RKO (cell line): ENCODE data around the gene SLC7A5.
"Not testable (repeated sequence)": the region's sequence is repeated elsewhere in the genome, so short reads cannot be mapped to it uniquely, and the experiment has no call there.

Experiments
- DNase-seq: peaks from one replicate; pipeline ENCODE4 v3.0.0-alpha.2; 2016; ENCODE audit warnings: low spot score

The SLC7A5 gene

DNA sequence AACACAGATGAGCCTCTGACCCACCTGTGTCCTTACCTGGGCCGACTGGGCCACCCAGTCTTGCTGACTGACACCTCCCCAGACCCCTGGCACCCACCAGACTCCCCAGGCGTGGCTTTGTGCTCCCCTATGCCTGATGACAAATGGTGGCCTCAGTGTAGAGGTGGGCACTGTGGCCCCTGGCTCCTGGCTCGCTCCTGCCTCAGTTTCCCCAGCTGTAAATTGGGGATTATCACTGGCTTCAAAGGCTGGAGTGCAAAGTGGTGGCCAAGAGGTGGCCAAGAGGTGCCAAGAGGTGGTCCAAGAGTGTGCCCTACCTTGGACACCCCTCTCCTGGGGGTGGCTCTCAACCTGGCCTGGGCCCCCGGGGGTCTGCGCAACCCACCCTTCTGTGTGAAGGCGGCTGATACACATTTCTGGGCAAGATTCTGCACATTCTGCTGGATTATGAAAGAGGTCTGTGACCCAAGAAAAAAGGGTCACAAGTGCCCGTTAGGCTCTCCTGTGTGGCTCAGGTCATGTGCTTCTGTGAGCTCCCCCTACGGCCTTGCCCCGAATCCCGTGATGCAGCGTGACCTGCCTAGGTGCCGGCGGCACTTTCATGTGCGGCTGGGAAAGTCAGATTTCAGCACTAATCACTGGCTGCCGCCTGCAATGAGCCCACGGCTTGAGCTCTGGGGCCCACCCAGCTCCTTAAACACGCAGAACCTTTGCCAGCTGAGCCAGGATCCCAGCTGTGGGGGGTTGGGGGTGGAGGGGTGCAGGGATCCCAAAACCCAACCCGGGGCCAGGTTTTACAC is 7.8 kb downstream of the SLC7A5 start:
- DNase-seq, result not testable (repeated sequence)

DNA sequence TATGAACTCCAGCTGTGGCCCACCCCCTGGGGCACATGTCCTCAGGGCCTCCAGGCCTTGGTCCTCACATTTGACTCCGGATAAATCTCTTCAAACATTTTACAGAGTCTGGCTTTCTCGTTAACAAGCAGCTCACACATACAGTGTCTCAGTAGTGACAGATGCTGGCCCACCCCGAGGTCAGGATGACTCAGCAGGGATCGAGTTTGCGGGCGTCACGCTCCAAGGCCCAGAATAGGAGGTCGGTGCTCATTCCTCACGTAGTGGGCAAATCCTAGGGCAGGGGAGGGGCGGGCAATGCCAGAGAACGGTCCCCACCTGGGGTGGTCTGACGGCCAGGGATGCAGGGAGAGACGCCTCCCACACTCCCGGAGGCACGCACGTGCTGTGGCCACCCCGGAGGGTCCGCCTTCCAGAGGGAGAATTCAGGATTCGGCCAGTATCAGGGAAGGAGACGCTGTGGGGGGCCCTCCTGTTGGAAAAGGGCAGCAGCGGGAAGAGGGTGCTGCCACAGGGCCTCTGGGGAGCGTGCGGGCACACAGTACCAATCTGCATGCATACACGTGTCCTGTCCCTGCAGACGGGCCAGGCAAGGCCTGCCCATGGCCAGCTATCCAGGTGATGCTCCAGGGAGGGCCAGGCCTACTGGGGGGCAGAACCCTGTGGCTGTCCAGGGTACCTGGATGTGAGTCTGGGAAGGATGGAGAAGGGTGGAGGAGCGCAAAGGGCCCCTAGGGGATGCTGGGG is 8.6 kb downstream of the SLC7A5 start:
- peak; percentile 22 for DNase-seq

DNA sequence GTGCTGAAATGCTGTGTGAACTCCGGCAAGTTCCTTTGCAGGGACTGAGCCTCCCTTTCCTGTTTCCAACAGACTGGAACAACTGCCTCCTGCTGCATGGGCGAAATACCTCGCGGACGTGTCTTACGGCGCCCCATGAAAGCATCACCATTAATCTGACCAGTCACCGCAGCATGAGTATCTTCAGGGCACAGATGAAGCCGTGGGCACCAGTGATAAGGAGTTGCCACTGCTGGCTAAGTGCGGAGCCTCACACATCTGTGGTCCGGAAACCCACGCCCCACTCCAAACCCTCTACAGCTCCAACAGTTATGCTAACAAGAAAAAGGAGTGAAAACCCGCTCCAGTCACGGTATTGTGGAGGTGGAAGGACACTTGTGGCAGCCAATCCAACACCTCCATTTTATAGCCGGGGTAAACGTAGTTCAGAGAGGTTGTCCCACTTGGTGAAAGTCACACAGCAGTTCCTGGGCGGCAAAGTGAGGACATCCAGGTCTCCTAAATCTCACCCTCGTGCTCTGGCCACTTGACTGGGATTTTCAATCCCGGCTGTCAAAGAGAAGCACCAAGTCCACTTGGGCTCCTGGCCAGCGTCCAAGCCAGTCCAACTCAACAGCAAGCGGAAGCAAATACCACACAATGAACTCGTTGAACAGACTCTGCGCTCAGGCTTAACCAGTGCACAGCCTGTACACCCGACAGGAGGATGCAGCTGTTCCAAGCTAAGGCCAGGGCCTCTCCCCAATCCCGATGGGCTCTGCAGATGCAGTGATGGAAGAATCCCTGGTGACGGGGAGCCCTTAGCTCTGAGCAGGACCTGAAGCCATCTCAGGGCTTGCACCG is 10.9 kb downstream of the SLC7A5 start:
- not testable (repeated sequence) for DNase-seq

DNA sequence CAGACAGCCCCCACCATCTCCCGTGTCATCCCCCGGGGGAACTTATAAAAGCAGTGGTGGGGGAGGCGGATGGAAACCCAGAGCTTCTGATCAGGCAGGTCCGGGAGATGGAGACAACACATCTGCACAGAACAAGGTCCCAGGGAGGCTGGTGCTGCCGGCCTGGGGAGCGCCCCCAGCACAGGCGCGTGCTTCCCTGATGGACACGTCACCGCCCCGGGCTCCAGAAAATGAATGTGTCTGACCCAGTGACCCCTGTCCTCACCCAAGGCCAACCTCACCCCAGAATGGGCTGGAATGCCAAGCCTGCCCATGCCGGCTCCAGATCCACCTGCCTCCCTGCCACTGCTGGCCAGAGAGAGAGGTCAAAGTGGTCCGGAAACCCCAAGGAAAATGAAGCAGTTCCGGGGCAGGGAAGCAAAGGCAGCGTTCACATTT is 12.5 kb downstream of the SLC7A5 start:
- no peak for DNase-seq

DNA sequence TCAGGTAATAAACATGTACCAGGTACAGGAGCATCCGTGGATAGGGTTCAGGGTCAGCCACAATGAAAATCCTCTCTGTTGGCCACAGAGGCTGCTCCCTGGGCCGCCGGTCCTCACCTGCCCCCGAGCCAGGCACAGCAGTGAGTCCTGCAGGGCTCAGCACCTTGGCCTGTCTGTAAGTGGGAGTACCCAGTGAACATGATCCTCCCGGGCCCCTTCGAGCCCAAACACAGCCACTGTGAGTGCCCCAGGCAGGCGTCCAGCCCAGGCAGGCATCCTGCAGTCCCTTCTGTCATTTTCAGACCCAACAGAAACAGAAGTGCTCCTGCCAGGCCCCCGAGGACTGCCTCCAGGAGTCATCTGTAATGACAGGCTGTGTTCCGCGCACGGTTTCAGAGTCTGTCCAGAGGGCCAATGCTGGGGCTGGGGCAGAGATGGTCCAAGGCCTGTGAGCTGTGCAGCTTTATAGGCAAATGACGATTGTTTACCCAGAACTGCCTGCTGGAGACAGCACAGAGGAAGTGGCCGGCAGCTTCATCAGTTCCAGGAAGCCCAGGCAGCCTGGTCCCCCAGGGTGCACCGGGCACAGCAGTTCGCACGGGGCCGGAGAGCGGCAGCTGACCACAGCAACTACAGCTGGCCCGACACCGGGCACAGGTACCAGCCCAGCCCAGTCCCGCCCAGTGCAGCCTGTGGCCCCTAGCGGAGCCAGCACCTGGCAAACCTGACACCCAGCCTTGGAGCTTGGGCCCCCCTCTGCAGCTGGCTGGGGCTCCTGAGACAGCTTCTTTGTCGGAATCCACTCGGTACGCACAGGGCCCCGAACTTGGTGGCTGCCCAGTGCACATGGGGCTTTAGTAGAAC is 13.2 kb downstream of the SLC7A5 start:
- DNase-seq, result no peak

DNA sequence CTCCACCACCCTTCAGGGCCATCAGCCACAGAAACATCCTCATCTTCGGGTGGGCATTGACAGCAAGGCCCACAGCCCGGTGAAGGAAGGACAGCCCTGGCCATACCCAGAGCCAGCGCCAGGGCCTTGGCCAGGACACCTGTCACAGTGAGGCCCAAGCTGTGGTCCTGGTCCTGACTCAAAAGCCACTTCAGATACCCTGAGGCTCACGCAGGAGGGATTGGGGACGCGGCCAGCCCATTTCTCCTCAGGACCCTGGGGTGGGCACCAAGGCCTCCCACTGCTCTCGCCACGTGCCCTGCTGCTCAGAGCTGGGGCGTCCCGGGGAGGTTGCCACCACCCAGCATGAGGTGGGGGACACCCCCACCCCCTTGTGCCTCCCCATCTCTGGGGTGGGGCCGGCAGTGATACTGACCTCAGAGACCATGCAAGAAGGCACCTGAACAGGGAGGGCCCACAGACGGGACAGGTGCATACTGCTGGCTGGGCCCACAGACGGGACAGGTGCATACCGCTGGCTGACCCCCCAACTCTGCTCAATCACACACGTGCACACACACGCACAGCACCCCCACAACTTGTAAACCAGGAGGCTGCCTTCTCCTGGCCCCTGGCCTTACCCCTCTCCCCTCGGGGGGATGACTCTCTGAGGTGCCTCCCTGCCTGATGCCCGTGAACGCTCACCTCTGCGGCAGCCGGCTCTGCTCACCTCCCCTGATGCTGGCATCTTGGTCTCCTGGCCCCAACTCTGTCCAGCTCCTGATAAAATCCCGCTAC is 14.2 kb downstream of the SLC7A5 start:
- no peak for DNase-seq

DNA sequence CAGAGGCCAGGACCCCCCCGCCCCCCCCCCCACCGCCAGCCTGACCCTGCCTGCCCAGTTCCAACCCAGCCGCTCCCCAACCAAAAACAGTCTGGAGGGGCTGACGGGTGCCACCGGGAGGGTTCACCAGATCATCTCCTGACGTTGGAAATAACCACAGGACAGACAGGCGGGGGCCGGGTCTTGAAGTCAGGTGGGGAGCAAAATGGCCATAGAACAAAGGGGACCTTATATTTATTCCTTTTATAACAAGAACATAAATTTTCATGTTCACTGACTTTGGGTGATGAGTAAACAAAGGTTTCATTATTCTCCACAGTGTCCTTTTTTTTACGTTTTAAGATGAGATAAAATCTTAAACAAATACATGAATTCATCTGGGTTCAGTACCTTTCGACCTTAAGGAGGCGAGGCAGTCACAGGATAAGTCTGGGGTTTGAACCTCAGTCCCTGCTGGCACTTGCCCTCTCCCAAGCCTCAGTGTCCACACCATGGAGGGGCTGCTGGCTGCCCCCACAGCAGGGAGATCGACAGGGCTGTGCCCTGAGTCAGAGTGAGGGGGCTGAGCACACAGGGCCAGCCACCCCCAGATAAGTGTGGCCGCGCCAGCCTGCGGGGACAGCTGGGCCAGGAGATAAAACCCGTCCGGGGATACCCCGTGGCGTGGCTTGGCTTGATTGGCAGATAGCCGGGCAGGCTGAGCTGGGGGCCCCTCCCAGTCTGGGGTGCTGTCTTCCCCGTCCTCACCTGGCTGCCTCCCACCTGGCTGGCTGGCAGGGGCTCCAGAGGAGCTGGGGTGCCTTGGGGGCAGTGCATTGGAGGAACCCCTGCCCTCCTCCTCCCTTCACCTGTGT is 15.0 kb downstream of the SLC7A5 start:
- DNase-seq, result no peak

DNA sequence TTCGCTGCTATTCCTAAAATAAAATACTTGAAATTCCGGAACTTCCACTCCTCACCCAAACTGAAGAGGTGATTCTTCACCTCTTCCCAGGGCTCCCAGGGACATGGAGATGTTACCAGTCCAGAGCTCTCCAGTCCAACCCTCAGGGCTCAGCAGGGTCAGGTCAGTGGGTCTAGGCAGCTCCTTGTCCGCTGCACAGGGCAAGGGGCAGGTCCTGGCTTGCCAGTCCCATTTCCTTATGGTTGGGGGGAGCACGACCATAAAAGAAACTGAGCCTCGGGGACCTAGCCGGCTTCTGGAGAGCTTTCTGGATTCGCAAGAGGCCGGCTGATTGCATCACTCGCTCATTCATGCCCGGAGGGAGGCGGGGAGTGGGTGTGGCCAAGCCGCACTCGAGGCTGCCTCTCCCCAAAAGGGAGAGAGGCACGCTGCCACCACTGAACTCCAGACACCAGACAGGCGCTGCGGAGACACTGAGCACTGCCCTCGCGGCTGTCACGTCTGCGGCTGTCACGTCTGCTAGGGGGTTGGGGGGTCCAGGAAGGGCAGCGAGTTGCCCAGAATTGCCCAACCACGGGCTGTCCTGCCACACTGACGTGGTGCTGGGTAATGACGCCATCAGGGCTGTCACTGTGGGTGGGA is 15.8 kb downstream of the SLC7A5 start:
- peak; percentile 32 for DNase-seq

DNA sequence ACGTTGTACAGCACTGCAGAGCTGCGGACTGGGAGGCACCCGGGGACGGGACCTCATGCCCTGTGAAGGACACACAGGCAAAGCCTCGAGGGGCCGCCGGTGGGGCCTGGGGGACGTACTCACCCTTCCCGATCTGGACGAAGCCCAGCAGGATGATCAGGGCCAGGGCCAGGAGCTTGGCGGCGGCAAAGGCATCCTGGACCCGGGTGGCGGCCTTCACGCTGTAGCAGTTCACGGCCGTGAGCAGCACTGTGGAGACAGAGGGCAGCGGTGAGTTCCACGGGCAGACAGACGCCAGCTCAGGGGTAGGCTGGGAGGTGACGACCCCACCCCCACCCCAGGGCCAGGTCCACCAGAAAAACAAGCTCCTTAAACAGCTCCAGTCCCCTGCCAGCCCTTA is 17.7 kb downstream of the SLC7A5 start:
- no peak for DNase-seq

DNA sequence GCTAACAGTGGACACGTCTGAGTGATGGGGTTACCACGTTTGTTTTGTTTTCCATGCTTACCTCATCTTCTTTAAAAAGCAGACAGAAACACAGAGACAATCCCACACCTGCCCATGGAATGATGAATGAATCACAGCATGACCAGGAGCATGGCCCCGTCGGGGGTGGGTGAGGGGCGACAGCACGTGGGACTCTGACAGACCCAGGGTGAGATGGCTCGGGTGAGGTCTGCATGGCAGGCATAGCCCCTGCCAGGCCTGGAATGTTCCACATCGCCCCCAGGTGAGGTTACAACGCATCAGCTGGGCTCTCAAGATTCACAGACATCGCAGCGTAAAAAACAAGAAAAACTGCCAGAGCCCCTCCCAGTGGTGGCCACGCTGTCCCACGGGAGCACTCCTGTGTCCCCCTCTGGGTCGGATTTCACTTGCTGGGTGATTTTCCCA is 18.1 kb downstream of the SLC7A5 start:
- no peak for DNase-seq

DNA sequence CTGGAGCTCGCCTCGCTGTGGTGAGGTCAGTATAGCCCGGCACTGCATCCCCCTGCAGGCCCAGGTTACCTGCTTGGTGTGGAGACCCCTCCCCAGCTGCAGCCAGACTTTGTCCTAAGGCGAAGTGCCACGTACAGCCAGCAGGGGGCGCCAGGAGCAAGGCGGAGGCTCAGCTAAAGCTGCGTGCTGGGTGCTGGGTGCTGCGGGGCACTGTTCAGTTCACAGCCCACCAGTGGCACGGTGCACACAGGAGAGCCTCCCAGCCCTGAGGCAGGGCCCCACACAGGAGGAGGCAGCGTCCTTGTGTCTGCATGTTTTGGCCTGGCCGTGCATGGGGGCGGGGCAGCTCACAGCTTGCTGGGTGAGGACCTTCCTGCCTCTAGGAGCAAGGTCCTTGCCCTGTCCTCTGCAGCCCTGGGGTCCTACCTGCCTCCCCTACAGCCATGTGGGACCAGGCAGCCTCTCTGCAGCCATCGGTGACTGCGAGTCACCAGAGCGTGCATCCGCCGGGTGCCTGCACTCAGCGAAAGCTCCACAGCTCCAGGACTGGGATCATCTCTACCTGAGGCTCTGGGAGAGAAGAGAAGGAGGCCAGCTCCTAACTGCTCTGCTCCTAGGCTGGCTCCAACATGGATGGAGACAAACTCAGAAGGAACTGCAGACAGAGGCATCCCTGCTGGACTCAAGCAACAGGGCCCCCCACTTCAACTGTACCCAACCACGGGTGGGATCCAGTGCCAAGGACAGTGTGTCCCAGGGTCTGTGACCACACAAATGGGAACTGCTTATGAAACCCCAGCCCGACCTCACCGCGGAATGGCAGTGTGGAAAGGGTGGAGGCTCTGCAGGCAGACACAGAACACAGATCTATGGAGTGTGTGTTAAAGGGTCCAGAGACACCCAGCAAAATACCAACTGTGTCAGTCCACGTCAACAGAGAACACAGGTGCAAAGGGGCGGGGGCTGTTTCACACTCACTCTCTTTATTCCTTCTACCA is 19.0 kb downstream of the SLC7A5 start:
- no peak for DNase-seq

DNA sequence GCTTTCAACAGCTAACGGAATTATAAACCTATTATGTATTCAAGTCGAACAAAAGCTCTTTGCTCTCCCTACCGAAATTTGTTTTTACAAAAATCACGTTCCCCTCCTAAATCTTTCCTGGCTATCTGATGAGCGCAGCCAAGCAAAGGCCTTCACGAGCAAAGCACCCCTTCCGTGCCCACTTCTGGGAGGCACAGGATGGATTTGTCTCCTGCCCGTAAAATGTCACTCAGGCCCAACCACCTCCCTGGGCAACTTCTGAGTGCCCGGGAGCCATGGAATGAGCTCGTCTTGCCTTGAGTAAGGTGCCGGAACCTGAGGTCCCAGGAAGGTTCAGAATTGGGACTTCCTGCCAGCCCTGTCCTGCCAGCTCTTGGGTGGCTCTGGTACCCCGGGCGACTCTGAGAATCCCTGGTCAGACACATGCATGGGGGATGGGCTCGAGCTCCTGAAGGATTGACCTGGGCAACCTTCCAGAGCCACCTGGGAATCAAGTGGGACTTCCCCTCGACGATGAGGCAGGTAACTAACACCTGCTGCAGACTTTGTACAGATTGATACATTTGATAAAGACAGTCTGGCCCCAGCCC is 19.8 kb downstream of the SLC7A5 start:
- no peak for DNase-seq

DNA sequence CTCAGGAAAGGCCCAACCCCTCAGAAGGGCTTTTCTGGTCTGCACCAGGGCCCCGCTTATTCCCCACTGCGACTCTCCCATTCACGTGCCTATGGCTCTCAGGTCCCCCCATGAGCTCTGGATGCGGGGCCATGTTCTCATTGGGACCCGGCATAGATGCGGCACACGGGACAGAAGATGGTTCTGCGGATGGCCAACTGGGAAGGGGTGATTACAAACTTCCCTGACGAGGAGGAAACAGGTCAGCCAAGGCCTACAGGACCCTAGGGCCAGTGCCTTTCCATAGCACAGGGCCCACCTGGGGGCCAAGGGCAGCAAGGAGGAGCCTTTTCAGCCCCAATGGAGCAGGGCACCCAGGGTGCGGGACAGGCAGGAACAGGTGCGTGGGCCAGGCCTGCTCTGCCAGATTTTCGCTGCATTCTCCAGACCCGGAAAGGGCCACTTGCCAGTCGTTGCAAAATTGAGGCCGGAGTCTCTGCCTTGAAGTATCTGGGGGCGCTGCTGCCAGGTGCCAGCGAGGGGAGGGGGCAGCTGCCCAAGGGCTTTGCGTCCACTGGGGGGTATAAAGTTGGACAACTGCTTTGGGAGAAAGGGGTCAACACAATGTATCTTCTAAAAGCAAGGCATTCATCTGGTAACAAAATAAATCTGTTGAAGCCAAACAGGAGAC is 20.5 kb downstream of the SLC7A5 start:
- DNase-seq, result no peak

DNA sequence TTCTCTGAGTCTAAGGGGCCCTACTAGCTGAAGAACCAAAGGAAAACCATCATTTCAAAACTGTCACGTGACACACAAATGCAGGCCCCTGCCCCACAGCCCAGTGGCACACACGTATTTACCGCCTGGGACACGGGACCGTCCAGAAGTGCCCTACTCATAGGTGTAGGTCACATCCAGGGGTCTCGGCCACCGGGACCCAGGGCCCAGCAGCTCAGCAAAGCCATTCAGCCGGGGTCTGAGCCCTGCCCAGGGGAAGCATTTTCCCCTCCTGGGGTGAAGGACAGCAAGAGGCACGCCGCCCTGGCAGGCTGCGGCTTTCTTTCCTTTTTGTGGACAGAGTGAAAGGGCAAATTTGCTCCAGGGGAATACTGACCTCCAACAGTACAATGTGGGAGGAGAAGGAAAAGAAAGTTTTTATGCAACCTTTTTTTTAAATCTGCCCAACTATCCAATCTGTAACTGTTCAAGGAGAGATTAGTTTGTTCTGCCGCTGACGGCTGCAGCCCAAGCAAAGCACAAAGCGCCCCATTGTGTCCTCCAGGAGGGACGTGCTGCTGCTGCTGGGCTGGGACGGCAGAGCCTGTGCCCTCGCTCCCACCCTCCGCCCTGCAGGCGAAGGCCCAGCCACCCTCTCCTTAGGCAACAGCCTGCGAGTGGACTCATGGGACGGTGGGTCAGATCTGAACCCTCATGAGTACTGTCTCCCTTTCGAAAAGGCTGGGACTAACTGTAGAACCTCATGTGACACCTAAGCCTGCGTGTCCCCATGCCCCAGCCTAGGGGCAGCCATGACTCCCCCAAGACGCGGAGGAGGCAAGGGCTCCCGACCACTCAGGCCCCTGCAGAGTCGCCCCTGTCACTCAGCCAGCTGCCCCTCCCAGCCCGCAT is 21.3 kb downstream of the SLC7A5 start:
- DNase-seq, result no peak

DNA sequence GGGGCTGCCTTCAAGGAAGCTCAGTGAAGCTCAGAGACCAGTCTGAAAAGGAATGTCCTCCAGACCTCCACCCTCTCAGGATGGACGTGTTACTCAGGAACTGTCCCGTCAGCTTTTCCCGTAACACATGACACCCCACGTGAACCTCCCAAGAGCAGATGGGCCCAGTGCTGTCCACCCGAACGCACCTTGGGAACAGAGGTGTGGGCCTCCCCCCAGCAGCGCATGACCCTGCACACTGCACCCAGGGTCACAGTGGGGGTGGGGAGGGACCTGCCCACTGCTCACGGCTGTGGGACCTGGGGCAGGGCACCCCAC is 21.9 kb downstream of the SLC7A5 start:
- DNase-seq, result no peak
